OCI-LY1 (cell line): ENCODE data around the gene DIPK1B.

Source experiments
- EZH2 ChIP-seq: fragments of 200-600 bp; sonication (generic), shearing (Covaris generic); IDR thresholded peaks from 2 replicates; pipeline ENCODE4 v1.8.0; 2017; ENCODE audit warnings: borderline replicate concordance, mixed run types, mild to moderate bottlenecking, antibody characterized with exemption, low read length, moderate library complexity, mixed read lengths
- TF ChIP-seq, protein P1 (sequence below): fragments of 200-600 bp; sonication (generic), shearing (Covaris generic); IDR thresholded peaks from 2 replicates; pipeline ENCODE4 v1.5.1; 2017; ENCODE audit warnings: mild to moderate bottlenecking, antibody characterized with exemption, low read length, moderate library complexity, mixed read lengths

DNA sequence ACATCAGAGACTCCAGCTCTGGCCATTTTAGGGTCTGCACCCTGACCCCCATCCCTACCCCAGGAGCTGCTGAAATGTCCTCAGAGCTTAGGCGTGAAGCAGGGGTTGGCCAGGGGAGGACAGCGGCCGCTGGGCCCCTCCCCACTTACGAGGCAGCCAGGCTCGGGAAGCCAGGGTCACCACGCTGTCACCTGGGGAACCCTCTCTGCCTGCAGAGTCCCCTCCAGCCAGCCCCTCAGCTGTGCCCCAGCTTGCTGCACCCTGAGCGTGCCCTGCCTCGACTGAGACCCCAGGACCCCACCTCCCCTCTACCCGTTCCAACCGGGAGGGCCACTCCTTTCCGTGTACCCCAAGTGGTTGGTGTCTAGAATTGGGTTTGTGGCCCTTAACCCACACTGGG is 27.7 kb downstream of the DIPK1B start:
- TF ChIP-seq, protein P1, sequence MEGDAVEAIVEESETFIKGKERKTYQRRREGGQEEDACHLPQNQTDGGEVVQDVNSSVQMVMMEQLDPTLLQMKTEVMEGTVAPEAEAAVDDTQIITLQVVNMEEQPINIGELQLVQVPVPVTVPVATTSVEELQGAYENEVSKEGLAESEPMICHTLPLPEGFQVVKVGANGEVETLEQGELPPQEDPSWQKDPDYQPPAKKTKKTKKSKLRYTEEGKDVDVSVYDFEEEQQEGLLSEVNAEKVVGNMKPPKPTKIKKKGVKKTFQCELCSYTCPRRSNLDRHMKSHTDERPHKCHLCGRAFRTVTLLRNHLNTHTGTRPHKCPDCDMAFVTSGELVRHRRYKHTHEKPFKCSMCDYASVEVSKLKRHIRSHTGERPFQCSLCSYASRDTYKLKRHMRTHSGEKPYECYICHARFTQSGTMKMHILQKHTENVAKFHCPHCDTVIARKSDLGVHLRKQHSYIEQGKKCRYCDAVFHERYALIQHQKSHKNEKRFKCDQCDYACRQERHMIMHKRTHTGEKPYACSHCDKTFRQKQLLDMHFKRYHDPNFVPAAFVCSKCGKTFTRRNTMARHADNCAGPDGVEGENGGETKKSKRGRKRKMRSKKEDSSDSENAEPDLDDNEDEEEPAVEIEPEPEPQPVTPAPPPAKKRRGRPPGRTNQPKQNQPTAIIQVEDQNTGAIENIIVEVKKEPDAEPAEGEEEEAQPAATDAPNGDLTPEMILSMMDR: no peak
- TF ChIP-seq EZH2: no peak
